ENCODE measurements around the gene OTOA.
"Not testable (repeated sequence)": the region's sequence is repeated elsewhere in the genome, so short reads cannot be mapped to it uniquely, and the experiment has no call there.

Gene OTOA

GRCh38 chr16:21625026-21625425 is 38.7 kb upstream of the OTOA start:
- DNase-seq (ENCODE audit: extremely low read depth, low read depth), result no peak
- no peak for TF ChIP-seq CTCF (IDR thresholded peaks at IDR 0.05; ENCODE audit: low read depth, low read length)

- TF ChIP-seq CTCF (IDR thresholded peaks at IDR 0.05; ENCODE audit: low read depth, low read length), result no peak
- DNase-seq (ENCODE audit: extremely low read depth, low read depth), result peak; percentile 75
Measured at GRCh38 chr16:21626659-21627277, 37.0 kb upstream of the OTOA start.

- DNase-seq (ENCODE audit: extremely low read depth, low read depth), result no peak
- no peak for TF ChIP-seq CTCF (IDR thresholded peaks at IDR 0.05; ENCODE audit: low read depth, low read length)
Measured at GRCh38 chr16:21628121-21628726, 35.5 kb upstream of the OTOA start.

GRCh38 chr16:21628772-21629171 is 35.0 kb upstream of the OTOA start:
- DNase-seq (ENCODE audit: extremely low read depth, low read depth), result no peak

GRCh38 chr16:21629616-21630539 is 33.9 kb upstream of the OTOA start:
- not testable (repeated sequence) for DNase-seq (ENCODE audit: extremely low read depth, low read depth)

More at GRCh38 chr16:21628772-21629171, 35.0 kb upstream of the OTOA start:
- no peak for TF ChIP-seq CTCF (IDR thresholded peaks at IDR 0.05; ENCODE audit: low read depth, low read length)

GRCh38 chr16:21630866-21631265 is 32.9 kb upstream of the OTOA start:
- DNase-seq (ENCODE audit: extremely low read depth, low read depth), result not testable (repeated sequence)

- DNase-seq (ENCODE audit: extremely low read depth, low read depth), result not testable (repeated sequence)
Measured at GRCh38 chr16:21631376-21631775, 32.4 kb upstream of the OTOA start.

GRCh38 chr16:21631951-21632575 is 31.7 kb upstream of the OTOA start:
- not testable (repeated sequence) for DNase-seq (ENCODE audit: extremely low read depth, low read depth)

- TF ChIP-seq CTCF (IDR thresholded peaks at IDR 0.05; ENCODE audit: low read depth, low read length), result no peak
- DNase-seq (ENCODE audit: extremely low read depth, low read depth), result no peak
Measured at GRCh38 chr16:21634216-21634615, 29.6 kb upstream of the OTOA start.

- DNase-seq (ENCODE audit: extremely low read depth, low read depth), result not testable (repeated sequence)
Measured at GRCh38 chr16:21635694-21636093, 28.1 kb upstream of the OTOA start.
